Measurements from ENCODE around the gene GAL3ST1.
"Not testable (repeated sequence)": the region's sequence is repeated elsewhere in the genome, so short reads cannot be mapped to it uniquely, and the experiment has no call there.

GAL3ST1 gene

DNA sequence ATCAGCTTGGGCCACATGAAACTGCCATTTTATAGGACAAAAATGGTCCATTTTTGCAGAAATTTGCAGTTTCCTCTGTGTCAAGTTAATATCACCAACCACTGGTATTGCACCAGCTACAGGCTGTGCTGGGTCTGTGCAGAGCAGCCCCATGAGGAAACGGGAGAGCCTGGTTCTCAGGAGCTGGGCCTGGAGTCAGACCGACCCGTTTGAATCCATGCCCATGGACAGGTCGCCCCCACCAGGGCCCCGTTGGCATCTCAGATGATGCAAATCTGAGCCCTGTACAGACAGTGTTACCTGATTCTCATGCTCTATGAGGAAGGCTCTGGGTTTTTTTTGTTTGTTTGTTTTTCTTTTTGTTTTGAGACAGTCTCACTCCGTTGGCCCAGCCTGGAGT, 18.1 kb downstream of the GAL3ST1 start:
- H3K9me3 Mint-ChIP-seq = no peaks in the 10 kb centered on the region
- H3K27me3 Mint-ChIP-seq = no peaks in the 10 kb centered on the region
- H3K4me3 Mint-ChIP-seq = no peak overlapping the region
- H3K36me3 Mint-ChIP-seq (ENCODE audit: insufficient read depth) = no peaks in the 10 kb centered on the region
- ATAC-seq (replicated peaks; ENCODE audit: extremely low read depth, poor library complexity, severe bottlenecking) (no peak), DNase-seq (ENCODE audit: low spot score in 2 of 2) (no peak)
- no peak overlapping the region for H3K27ac Mint-ChIP-seq (ENCODE audit: low read depth)
- H3K4me1 Mint-ChIP-seq = no peaks in the 10 kb centered on the region

DNA sequence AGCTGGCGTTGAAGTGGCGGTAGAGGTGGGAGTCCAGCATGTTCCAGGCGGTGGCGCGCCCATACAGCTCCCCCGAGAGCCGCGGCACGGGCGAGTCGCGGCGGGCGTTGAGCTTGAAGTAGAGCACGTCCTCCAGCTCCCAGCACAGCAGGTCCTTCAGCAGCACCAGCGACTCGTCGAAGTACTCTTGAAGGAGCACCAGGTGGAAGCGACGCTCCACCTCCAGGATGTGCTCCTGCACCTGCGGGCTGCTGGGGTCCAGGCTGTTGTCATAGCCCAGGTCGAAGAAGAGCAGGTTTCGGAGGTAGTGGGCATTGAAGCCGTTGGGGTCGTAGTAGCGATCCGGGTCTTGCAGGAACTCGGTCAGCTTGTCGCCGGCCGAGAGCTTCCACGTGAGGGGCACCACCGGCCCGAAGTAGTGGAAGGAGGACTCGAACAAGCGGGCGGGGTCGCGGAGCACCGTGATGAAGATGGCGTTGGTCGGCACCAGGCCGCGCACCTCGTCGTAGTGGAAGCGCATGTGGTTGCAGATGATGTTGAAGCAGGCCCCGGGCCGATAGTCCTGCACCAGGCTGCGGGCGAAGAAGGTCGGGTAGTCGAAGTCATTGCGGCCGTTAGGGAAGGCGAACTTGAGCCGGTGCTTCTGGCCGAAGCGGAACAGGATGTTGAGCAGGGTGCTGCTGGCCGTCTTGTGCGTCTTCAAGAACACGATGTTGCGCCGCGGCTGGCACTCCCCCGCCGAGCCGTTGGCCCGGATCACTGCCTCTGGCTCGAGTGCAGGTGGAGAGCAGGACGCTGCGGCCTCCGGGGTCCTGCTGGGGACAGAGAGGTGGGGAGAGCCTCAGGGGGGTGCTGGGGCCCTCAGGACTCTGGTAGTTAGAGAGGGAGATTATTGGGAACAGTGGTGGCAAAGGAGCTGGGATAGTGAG, 18.9 kb downstream of the GAL3ST1 start:
- Mint-ChIP-seq H3K4me1 (no peaks in the 10 kb centered on the region), H3K27me3 (no peaks in the 10 kb centered on the region), H3K4me3 (no peak overlapping the region), H3K9me3 (no peaks in the 10 kb centered on the region), H3K36me3 (ENCODE audit: insufficient read depth) (no peaks in the 10 kb centered on the region), H3K27ac (ENCODE audit: low read depth) (no peak overlapping the region)
- ATAC-seq (replicated peaks; ENCODE audit: extremely low read depth, poor library complexity, severe bottlenecking) (no peak), DNase-seq (ENCODE audit: low spot score in 2 of 2) (no peak)

DNA sequence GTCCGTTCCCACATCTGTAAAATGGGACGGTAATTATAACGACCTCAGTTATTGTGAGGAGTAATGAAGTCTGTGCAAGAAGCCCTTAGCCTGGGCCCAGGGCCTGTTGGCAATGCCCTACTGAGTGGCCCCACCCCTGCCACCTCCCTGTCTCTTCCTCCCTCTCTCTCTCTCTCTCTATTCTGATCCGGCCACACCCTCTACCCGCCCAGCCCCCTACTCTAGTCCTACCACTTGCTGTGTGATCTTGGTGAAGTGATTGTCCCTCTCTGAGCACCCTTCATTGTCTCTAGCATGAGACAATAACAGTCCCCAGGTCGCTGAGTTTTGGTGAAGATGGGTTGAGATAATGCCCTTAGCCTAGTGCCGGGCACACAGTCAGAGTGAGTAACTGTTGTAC, 20.5 kb downstream of the GAL3ST1 start:
- no peaks in the 10 kb centered on the region for H3K9me3 Mint-ChIP-seq
- no peak for ATAC-seq (replicated peaks; ENCODE audit: extremely low read depth, poor library complexity, severe bottlenecking)
- H3K27me3 Mint-ChIP-seq = peaks cover 12% of the 10 kb centered on the region
- H3K4me1 Mint-ChIP-seq = no peaks in the 10 kb centered on the region
- H3K36me3 Mint-ChIP-seq (ENCODE audit: insufficient read depth) = no peaks in the 10 kb centered on the region
- H3K27ac Mint-ChIP-seq (ENCODE audit: low read depth) = no peak overlapping the region
- DNase-seq (ENCODE audit: low spot score in 2 of 2) = no peak
- no peak overlapping the region for H3K4me3 Mint-ChIP-seq

DNA sequence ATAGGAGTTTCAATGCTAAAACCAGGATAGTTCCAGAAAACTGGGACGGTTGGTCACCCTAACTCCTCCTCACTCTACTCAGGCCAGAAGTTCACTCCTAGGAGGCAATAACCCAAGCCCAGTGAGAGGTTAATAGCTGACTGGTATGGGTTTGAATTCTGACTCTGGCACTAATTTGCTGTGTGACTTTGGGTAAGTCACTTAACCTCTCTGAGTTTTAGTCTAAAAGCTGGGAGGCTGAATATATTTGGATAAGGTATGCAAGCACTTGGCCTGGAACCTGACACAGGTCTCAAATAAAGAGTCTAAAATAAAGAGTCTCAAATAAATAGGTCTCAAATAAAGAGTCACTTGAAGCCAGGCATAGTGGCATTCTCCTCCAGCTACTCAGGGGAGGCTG, 21.7 kb downstream of the GAL3ST1 start:
- ATAC-seq (replicated peaks; ENCODE audit: extremely low read depth, poor library complexity, severe bottlenecking) = no peak
- peaks cover 25% of the 10 kb centered on the region for H3K27me3 Mint-ChIP-seq

DNA sequence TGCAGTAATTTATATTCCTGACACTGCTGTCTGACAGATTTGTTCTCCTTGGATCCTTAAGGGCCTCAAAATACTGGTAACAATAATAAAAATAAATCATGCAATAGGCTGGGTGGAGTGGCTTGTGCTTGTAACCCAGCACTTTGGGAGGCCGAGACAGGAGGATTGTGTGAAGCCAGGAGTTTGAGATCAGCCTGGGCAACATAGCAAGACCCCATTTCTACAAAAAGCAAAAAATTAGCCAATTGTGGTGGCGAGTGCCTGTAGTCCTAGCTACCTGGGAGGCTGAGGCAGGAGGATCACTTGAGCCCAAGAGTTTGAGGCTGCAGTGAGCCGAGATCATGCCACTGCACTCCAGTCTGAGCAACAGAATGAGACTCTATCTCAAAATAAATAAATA, 22.7 kb downstream of the GAL3ST1 start:
- ATAC-seq (replicated peaks; ENCODE audit: extremely low read depth, poor library complexity, severe bottlenecking); H3K27ac Mint-ChIP-seq (ENCODE audit: low read depth); DNase-seq (ENCODE audit: low spot score in 2 of 2); H3K9me3 Mint-ChIP-seq; H3K4me3 Mint-ChIP-seq; H3K4me1 Mint-ChIP-seq; H3K36me3 Mint-ChIP-seq (ENCODE audit: insufficient read depth): not testable (repeated sequence)
- peaks cover 28% of the 10 kb centered on the region for H3K27me3 Mint-ChIP-seq

More for the DNA sequence above, 21.7 kb downstream of the GAL3ST1 start:
- Mint-ChIP-seq H3K9me3 (no peaks in the 10 kb centered on the region), H3K36me3 (ENCODE audit: insufficient read depth) (no peaks in the 10 kb centered on the region), H3K4me3 (no peak overlapping the region), H3K4me1 (no peaks in the 10 kb centered on the region), H3K27ac (ENCODE audit: low read depth) (no peak overlapping the region)
- DNase-seq (ENCODE audit: low spot score in 2 of 2) = no peak

DNA sequence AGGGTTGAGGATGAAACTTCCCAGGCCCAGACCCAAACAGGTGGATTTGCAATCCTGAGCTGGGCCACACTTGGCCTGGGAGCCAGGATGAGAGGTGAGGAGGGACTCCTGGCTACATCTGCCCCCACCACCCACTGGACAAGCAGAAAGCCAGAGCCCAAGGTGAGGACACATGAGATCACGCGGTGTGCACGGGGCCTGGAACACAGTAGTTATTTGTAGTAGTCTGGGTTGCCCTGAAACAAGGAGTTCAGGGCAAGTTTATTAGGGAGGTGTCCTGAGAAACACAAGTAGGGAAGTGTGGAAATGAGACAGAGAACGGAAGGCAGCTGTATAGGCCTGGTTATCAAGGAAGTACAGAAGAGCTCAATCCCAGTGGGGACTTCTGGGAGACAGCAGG, 27.3 kb downstream of the GAL3ST1 start:
- no peaks in the 10 kb centered on the region for H3K9me3 Mint-ChIP-seq
- H3K27me3 Mint-ChIP-seq = peaks cover 64% of the 10 kb centered on the region
- H3K27ac Mint-ChIP-seq (ENCODE audit: low read depth) = no peak overlapping the region
- no peaks in the 10 kb centered on the region for H3K4me1 Mint-ChIP-seq
- DNase-seq (ENCODE audit: low spot score in 2 of 2) (no peak), ATAC-seq (replicated peaks; ENCODE audit: extremely low read depth, poor library complexity, severe bottlenecking) (no peak)
- peaks cover 3% of the 10 kb centered on the region for H3K36me3 Mint-ChIP-seq (ENCODE audit: insufficient read depth)
- no peak overlapping the region for H3K4me3 Mint-ChIP-seq

DNA sequence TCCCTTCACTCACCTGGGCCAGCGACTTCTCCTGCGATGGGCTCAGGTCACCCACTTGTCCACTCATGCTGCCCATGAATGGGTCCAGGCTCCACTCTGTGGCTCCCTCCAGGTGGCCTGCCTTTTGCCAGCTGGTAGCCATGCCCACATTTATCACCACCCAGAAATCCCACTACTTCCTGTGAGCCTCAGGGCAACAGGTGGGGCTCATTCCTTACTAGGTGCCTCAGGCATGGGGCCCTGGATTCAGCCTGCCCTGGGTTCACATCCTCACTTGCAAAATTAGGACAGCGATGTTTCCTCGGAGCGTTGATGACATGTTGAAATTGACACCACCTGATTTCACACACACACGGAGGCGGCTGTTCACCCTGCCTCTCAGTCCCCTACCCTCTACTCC, 27.8 kb downstream of the GAL3ST1 start, which contains the start of gene SEC14L6:
Gene SEC14L6, minus strand, starts transcription at position 126 of the 400 bp plus-strand sequence. Its CDS starts 59 bp downstream, at position 67.
- DNase-seq (ENCODE audit: low spot score in 2 of 2) (no peak), ATAC-seq (replicated peaks; ENCODE audit: extremely low read depth, poor library complexity, severe bottlenecking) (no peak)
- no peaks in the 10 kb centered on the region for H3K4me1 Mint-ChIP-seq
- H3K4me3 Mint-ChIP-seq = no peak within 1 kb of the TSS
- H3K27me3 Mint-ChIP-seq = peaks cover 66% of the 10 kb centered on the region
- H3K9me3 Mint-ChIP-seq = no peaks in the 10 kb centered on the region
- H3K27ac Mint-ChIP-seq (ENCODE audit: low read depth) = no peak within 1 kb of the TSS
- peaks cover 3% of the 10 kb centered on the region for H3K36me3 Mint-ChIP-seq (ENCODE audit: insufficient read depth)

DNA sequence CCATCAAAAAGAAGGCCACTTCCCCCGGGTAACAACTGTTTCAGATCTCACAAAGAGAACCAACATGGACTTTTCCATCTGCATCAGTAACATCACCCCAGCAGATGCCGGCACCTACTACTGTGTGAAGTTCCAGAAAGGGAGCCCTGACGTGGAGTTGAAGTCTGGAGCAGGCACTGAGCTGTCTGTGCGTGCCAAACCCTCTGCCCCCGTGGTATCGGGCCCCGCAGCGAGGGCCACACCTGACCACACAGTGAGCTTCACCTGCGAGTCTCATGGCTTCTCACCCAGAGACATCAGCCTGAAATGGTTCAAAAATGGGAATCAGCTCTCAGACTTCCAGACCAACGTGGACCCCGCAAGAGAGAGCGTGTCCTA, 31.7 kb downstream of the GAL3ST1 start:
- Mint-ChIP-seq H3K27ac (ENCODE audit: low read depth) (no peak overlapping the region), H3K9me3 (no peaks in the 10 kb centered on the region), H3K36me3 (ENCODE audit: insufficient read depth) (peaks cover 3% of the 10 kb centered on the region), H3K4me1 (no peaks in the 10 kb centered on the region), H3K4me3 (no peak overlapping the region), H3K27me3 (peaks cover 65% of the 10 kb centered on the region)
- no peak for ATAC-seq (replicated peaks; ENCODE audit: extremely low read depth, poor library complexity, severe bottlenecking)
- DNase-seq (ENCODE audit: low spot score in 2 of 2) = no peak

DNA sequence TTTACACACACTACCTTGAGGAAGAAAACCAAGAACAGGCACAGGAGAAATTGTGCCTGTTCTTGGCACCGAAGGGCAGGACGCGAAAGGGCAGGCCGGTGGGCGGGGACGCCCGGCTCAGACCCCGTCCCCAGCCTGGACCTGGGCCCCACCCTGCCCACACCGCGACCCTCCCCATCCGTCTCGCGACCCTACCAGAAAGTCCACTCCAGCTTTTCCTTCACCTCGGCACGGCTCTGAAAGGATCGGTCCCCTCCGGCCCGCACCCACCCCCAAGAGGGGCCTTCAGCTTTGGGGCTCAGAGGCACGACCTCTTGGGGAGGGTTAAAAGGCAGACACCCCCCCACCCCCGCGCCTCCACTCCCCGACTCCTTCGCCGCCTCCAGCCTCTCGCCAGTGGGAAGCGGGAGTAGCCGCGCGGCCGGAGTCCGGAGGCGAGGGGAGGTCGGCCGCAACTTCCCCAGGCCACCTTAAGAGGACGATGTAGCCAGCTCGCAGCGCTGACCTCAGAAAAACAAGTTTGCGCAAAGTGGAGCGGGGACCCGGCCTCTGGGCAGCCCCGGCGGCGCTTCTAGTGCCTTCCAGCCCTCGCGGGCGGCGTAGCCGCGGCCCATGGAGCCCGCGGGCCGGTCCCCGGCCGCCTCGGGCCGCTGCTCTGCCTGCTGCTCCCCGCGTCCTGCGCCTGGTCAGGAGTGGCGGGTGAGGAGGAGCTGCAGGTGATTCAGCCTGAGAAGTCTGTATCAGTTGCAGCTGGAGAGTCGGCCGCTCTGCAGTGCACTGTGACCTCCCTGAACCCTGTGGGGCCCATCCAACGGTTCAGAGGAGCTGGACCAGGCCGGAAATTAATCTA, 32.3 kb downstream of the GAL3ST1 start:
- H3K9me3 Mint-ChIP-seq = no peaks in the 10 kb centered on the region
- H3K27ac Mint-ChIP-seq (ENCODE audit: low read depth) = no peak overlapping the region
- H3K27me3 Mint-ChIP-seq = peaks cover 69% of the 10 kb centered on the region
- H3K4me1 Mint-ChIP-seq = no peaks in the 10 kb centered on the region
- no peak for ATAC-seq (replicated peaks; ENCODE audit: extremely low read depth, poor library complexity, severe bottlenecking)
- no peak overlapping the region for H3K4me3 Mint-ChIP-seq
- H3K36me3 Mint-ChIP-seq (ENCODE audit: insufficient read depth) = peaks cover 3% of the 10 kb centered on the region
- DNase-seq (ENCODE audit: low spot score in 2 of 2) = no peak

DNA sequence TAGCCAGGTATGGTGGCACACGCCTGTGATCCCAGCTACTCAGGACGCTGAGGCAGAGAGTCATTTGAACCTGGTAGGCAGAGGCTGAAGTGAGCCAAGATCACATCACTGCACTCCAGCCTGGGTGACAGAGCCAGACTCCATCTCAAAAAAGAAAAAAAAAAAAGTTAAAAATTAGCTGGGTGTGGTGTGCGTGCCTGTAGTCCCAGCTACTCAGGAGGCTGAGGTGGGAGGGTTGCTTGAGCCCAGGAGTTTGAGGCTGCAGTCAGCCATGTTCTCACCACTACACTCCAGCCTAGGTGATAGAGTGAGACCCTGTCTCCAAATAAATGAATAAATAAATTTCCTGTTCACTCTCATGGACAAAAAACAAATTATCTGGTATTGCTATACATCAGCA, 33.0 kb downstream of the GAL3ST1 start:
- H3K4me1 Mint-ChIP-seq; ATAC-seq (replicated peaks; ENCODE audit: extremely low read depth, poor library complexity, severe bottlenecking); DNase-seq (ENCODE audit: low spot score in 2 of 2); H3K36me3 Mint-ChIP-seq (ENCODE audit: insufficient read depth); H3K27ac Mint-ChIP-seq (ENCODE audit: low read depth); H3K9me3 Mint-ChIP-seq; H3K4me3 Mint-ChIP-seq: not testable (repeated sequence)
- H3K27me3 Mint-ChIP-seq = peaks cover 64% of the 10 kb centered on the region

DNA sequence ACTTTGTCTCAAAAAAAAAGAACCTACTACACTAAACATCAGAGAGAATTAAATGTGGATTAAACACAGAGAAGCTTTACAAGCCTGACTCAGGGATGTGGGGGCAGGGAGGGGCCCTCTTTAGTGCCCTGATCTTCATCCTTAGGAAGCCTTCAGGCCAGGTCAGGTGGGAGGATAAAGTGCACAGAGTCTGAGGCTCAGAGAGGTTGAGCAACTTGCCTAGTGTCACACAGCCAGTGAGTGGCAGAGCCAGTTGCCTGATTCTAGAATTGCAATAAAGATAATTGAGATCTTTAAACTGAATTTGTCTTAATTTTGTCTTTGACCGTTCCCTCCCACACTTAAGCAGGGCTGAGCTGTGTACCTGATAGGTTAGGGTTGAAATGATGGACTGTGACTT, 35.1 kb downstream of the GAL3ST1 start:
- no peaks in the 10 kb centered on the region for H3K9me3 Mint-ChIP-seq

DNA sequence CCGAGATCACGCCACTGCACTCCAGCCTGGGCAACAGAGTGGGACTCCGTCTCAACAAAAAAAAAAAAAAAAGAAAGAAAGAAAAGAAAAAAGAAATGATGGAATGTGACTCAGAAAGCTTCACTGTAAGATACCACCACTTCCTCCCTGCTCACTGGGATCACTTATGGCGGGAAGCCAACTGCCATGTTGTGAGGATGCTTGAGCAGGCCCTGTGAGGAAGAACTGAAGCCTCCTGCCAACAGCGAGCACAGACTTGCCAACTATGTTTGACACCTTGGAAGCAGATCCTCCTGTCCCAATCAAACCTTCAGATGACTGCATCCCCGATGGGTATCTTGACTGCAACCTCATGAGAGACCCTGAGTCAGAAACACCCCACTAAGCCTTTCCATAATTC, 36.2 kb downstream of the GAL3ST1 start:
- no peak overlapping the region for H3K4me3 Mint-ChIP-seq
- no peaks in the 10 kb centered on the region for H3K9me3 Mint-ChIP-seq
- H3K27ac Mint-ChIP-seq (ENCODE audit: low read depth) = no peak overlapping the region
- ATAC-seq (replicated peaks; ENCODE audit: extremely low read depth, poor library complexity, severe bottlenecking) (no peak), DNase-seq (ENCODE audit: low spot score in 2 of 2) (no peak)
- H3K27me3 Mint-ChIP-seq = peaks cover 39% of the 10 kb centered on the region
- peaks cover 1% of the 10 kb centered on the region for H3K36me3 Mint-ChIP-seq (ENCODE audit: insufficient read depth)
- peaks cover 7% of the 10 kb centered on the region for H3K4me1 Mint-ChIP-seq

More for the DNA sequence above, 35.1 kb downstream of the GAL3ST1 start:
- DNase-seq (ENCODE audit: low spot score in 2 of 2) (no peak), ATAC-seq (replicated peaks; ENCODE audit: extremely low read depth, poor library complexity, severe bottlenecking) (no peak)
- Mint-ChIP-seq H3K27ac (ENCODE audit: low read depth) (no peak overlapping the region), H3K27me3 (peaks cover 50% of the 10 kb centered on the region), H3K4me3 (no peak overlapping the region), H3K36me3 (ENCODE audit: insufficient read depth) (peaks cover 1% of the 10 kb centered on the region), H3K4me1 (peaks cover 7% of the 10 kb centered on the region)

Measured in central memory CD8-positive, alpha-beta T cell (primary cell).